NCI-H345 treated with DMSO at 0.1 percent for 48 hours (cell line): Measurements from ENCODE around the gene RAB26.
"Not testable (repeated sequence)": the region's sequence is repeated elsewhere in the genome, so short reads cannot be mapped to it uniquely, and the experiment has no call there.

Experiments
- DNase-seq: peaks from one replicate; lab custom pipeline; 2025; ENCODE audit not compliant: unreplicated experiment; lab: John Stamatoyannopoulos, UW

The RAB26 gene

DNA sequence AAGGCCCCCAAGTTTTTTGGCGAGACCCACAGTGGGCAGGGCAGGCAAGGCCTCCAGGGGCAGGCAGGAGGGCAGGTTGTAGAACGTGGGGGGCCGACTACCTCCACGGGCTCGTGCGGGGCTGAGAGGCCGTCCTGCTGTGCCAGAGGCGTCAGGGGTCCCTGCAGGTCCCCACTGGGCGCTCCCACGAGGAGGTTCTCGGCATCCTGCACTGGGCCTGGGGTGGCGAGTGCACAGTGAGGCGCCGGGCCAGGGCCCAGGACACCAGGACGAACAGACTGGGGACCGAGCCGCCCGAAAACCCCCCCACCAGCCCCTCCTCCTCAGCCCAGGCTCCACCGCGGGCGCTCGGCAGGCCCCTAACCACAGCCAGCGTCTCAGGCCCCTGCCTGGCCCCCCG lies 32.0 kb upstream of the RAB26 start:
- not testable (repeated sequence) for DNase-seq

GRCh38 chr16:2117341-2117740 lies 31.1 kb upstream of the RAB26 start:
- not testable (repeated sequence) for DNase-seq

DNA sequence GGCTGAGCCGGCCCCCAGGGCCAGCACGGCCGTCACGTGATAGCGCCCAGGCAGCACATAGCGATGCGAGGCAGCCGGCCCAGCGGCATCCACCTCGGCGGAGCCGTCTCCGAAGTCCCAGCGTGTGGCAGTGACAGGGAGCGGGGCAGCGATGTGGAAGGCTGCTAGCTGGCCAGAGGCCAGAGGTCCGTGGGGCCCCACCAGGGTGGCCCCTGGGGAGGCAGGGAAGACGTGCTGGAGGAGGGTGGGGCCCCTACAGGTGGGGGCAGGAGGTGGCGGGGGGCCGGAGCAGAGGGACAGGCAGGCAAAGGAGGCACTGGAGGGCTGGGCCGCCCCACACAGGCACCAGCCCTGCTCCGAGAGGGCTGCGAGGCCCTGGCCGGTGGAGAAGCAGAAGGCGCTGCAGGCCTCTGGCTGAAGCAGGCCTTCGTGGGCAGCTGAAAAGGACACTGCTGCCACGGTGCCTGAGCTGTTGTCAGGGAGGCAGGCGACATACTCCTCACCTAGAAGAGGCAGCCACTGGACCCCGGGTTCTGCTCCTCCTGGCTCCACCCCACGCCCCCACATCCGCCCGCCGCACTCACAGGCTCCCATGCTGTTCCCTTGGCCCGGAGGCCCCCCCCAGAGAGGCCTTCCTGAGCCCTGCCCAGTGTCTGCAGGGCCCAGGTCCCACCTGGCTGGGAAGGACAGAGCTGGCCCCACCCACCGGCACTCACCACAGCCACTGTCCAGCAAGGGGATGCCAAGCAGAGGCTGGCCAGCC lies 30.3 kb upstream of the RAB26 start:
- DNase-seq, result not testable (repeated sequence)

GRCh38 chr16:2121325-2121724 lies 27.1 kb upstream of the RAB26 start:
- not testable (repeated sequence) for DNase-seq

- DNase-seq, result no peak
Measured at GRCh38 chr16:2121853-2122252, 26.6 kb upstream of the RAB26 start.

- DNase-seq, result no peak
Measured at GRCh38 chr16:2122429-2122828, 26.0 kb upstream of the RAB26 start.

- not testable (repeated sequence) for DNase-seq
Measured at GRCh38 chr16:2122934-2123683, 25.3 kb upstream of the RAB26 start.

GRCh38 chr16:2123706-2124376 lies 24.6 kb upstream of the RAB26 start:
- DNase-seq, result not testable (repeated sequence)

GRCh38 chr16:2124377-2124693 lies 24.1 kb upstream of the RAB26 start:
- not testable (repeated sequence) for DNase-seq

DNA sequence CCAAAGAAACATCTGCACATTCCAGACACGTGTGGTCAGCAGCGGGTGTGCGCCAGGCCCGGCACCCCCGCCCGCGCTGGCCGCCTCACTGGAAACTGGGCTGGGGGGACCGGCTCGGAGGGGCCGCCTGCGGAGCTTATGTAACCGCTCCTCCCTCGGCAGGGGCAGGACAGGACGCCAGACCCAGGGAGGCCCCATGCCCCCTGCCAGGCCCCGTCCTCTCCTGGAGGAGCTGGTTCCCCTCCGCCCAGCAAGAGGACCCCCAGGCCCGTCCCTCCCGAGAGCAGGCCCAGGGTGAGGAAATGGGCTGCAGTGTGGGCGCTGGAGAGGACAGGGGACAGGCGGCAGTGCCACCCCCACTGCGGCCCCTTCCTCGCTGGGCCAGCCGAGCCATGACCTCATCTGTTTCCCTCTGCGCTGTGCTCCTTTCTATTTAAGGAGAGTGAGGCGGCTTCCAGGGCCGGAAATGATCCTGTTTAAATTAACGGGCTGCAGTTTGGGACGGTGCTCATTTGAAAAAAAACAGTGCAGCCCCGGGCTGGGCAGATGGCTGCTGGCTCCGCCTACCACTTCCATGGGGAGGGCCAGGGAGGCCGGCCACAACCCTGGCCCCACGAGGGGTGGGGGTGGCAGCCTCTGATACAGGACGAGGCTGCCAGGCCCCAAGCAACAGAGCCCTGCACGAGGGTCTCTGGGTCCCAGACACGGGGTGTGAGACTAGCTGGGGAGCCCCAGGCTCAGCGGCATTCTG lies 23.6 kb upstream of the RAB26 start:
- DNase-seq, result not testable (repeated sequence)

DNA sequence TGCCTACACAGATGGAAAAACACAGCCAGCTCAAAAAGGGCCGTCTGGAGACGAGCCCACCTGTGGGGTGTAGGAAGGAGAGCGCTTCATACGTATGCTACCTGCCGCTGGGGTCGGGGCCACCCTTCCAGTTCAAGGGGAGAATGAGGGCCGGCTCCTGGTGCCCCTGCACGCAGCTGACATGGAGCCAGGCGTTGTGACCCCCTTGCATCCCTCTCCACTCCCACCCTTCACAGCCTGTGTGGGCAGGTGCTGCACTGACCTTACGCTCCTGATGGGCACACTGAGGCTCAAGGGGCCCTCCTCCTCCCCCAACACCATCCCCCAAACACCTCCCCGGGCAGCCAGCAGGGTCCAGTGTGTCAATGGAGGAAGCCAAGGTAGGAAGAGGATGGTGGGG lies 22.8 kb upstream of the RAB26 start:
- DNase-seq, result not testable (repeated sequence)

GRCh38 chr16:2126161-2126743 lies 22.2 kb upstream of the RAB26 start:
- DNase-seq, result not testable (repeated sequence)

DNA sequence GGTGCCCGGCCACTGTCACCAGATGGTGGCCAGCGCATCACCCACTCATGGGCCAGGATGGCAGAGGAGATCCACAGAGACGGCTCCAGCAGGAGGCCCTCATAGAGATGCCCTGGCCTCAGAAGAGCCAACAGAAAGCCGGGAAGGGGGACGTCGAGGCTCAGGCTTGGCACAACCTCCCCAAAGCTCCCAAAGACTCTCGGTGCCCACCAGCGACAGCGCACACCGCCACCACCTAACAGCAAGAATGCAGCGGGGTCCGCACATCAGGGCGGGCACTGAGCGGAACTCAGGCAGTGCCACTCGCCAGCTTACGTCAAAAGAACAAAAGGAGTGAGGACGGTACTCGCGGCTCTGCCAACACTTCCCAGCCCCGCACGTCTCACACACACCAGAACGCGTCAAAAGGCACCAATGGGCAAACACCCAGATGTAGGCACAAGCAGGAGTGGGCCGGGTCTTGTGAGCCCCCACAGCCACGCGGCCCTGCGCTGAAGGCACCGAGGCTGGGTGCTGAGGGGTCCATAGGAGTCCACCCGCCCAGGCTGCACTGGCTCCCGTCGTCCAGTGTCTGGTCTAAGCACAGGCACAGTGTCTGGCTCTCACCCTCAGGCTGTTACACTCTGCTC lies 21.4 kb upstream of the RAB26 start:
- DNase-seq, result not testable (repeated sequence)

DNA sequence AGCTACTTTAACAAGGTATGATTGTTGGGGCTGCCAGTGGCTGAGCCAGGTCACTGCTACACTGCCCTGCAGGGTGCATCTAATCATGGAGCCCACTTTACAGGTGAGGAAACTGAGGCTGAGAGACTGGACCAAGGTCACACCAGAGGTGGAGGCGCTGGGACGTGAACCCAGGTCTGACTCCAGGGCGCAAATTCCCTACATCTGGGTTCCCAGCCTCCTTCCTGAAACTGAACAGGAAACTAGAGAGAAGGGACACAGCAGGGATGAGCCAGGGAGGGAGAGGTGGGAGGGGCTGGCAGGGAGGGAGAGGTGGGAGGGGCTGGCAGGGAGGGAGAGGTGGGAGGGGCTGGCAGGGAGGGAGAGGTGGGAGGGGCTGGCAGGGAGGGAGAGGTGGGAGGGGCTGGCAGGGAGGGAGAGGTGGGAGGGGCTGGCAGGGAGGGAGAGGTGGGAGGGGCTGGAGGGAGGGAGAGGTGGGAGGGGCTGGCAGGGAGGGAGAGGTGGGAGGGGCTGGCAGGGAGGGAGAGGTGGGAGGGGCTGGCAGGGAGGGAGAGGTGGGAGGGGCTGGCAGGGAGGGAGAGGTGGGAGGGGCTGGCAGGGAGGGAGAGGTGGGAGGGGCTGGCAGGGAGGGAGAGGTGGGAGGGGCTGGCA lies 20.7 kb upstream of the RAB26 start:
- not testable (repeated sequence) for DNase-seq

DNA sequence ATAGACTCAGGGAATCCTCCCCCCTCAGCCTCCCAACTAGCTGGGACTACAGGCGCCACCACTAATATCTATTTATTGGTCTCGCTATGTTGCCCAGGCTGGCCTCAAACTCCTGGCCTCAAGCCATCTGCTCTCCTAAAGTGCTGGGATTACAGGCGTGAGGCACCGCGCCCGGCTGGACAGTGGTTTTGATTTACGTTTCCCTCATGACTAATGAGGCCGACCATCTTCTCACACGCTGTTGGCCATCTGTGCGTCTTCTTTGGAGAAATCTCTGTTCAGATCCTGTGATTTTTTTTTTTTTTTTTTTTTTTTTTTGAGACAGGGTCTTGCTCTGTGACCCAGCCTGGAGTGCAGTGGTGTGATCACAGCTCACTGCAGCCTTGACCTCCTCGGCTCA lies 19.2 kb upstream of the RAB26 start:
- DNase-seq, result not testable (repeated sequence)

DNA sequence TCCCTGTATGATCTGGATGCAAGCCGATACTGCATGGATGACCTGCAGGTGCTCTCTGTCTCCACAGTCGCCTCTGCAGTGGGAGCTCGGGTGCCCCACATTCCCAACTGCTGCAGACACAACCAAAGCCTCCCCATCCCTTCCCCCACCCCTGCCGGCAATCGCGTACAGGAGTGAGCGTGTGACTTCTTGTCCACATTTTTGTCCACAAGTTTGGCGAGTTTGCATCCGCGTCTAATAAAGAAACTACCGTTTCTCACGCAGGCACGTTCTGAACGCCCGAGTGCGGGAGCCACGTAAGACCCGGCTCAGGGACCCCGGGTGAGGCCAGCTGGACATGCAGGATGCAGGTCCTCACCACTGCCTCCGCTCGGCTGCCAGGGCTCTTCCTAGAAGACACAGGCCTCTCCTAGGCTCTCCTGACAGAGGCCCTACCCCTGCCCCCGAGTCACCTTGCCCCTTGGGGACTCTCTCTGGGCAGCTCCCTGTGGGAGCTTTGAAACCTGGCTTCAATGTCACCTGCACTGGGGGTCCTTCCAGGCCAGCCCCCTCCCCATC lies 18.5 kb upstream of the RAB26 start:
- DNase-seq, result not testable (repeated sequence)

- not testable (repeated sequence) for DNase-seq
Measured at GRCh38 chr16:2133797-2134196, 14.6 kb upstream of the RAB26 start.

GRCh38 chr16:2135071-2135470 lies 13.4 kb upstream of the RAB26 start:
- not testable (repeated sequence) for DNase-seq

- peak; percentile 71 for DNase-seq
Measured at GRCh38 chr16:2135770-2136490, 12.5 kb upstream of the RAB26 start, which contains the start of gene PKD1. PKD1 (minus strand) TSS chr16:2135898; CDS start chr16:2135689, 209 bp downstream.
